Liver (tissue), 9 donors: Measurements from ENCODE around the gene P2RX3. TPM values are rescaled to one million over a fixed set of nuclear protein-coding genes. Genes with fewer than 3 reads are reported as not detected.

Experiments
- DNase-seq: peaks from one replicate; pipeline ENCODE4 v3.0.0-alpha.2; 2017; ENCODE audit warnings: low spot score
- H3K27ac ChIP-seq, 2 donors: one replicate each; pipeline ENCODE4 v1.7.0; 2013; ENCODE audit warnings: inconsistent platforms in 2 of 2, low read length in 2 of 2, control low read depth in 1 of 2, low read depth in 1 of 2, mild to moderate bottlenecking in 1 of 2
- H3K27me3 ChIP-seq, 4 donors: one replicate each; pipeline versions ENCODE4 v1.6.1 to v1.7.0; 2013; ENCODE audit warnings: low read length in 3 of 4, inconsistent platforms in 1 of 4, mild to moderate bottlenecking in 1 of 4, moderate library complexity in 1 of 4; ENCODE audit not compliant: control insufficient read depth in 4 of 4, insufficient read depth in 4 of 4
- H3K36me3 ChIP-seq, 4 donors: one replicate each; pipeline versions ENCODE4 v1.6.1 to v1.7.0; 2013; ENCODE audit warnings: low read length in 3 of 4, mild to moderate bottlenecking in 3 of 4, low read depth in 1 of 4, moderate library complexity in 1 of 4; ENCODE audit not compliant: control insufficient read depth in 4 of 4, insufficient read depth in 3 of 4
- H3K4me1 ChIP-seq, 4 donors: one replicate each; pipeline versions ENCODE4 v1.6.1 to v1.7.0; 2013; ENCODE audit warnings: low read length in 3 of 4, mild to moderate bottlenecking in 3 of 4, moderate library complexity in 1 of 4; ENCODE audit not compliant: control insufficient read depth in 4 of 4, insufficient read depth in 4 of 4
- H3K4me3 ChIP-seq, 3 donors: one replicate each; pipeline versions ENCODE4 v1.6.1 to v1.7.0; 2013; ENCODE audit warnings: low read length in 3 of 3, control low read depth in 1 of 3, low read depth in 1 of 3, mild to moderate bottlenecking in 1 of 3
- H3K9ac ChIP-seq, 2 donors: one replicate each; pipeline ENCODE4 v1.7.0; 2013; ENCODE audit warnings: low read length in 2 of 2, mild to moderate bottlenecking in 2 of 2, moderate library complexity in 2 of 2, control low read depth in 1 of 2, low read depth in 1 of 2
- H3K9me3 ChIP-seq, 4 donors: one replicate each; pipeline versions ENCODE4 v1.6.1 to v1.7.0; 2013; ENCODE audit warnings: low read length in 3 of 4; ENCODE audit not compliant: control insufficient read depth in 4 of 4
- FOXA1 ChIP-seq: IDR thresholded peaks from 2 replicates; pipeline ENCODE4 v1.6.1; 2016; ENCODE audit warnings: antibody characterized with exemption
- HNF4G ChIP-seq: IDR thresholded peaks from 2 replicates; pipeline ENCODE4 v1.6.1; 2016; ENCODE audit warnings: antibody characterized with exemption
- JUND ChIP-seq, 2 donors: IDR thresholded peaks; 2 replicates each; pipeline ENCODE4 v1.6.1; 2016; ENCODE audit warnings: antibody characterized with exemption in 2 of 2
- NR2F2 ChIP-seq: IDR thresholded peaks from 2 replicates; pipeline ENCODE4 v1.6.1; 2016; ENCODE audit warnings: antibody characterized with exemption
- RAD21 ChIP-seq, 2 donors: IDR thresholded peaks; 2 replicates each; pipeline ENCODE4 v1.6.1; 2016; ENCODE audit warnings: antibody characterized with exemption in 2 of 2, mild to moderate bottlenecking in 2 of 2
- RXRA ChIP-seq, 2 donors: IDR thresholded peaks; 2 replicates each; pipeline ENCODE4 v1.6.1; 2017 to 2018; ENCODE audit warnings: antibody characterized with exemption in 2 of 2, mild to moderate bottlenecking in 1 of 2
- SP1 ChIP-seq: IDR thresholded peaks from 2 replicates; pipeline ENCODE4 v1.6.1; 2018; ENCODE audit warnings: antibody characterized with exemption, mild to moderate bottlenecking
- TAF1 ChIP-seq: conservative IDR thresholded peaks from 2 replicates; pipeline ENCODE4 v1.6.1; 2016; ENCODE audit warnings: antibody characterized with exemption, mild to moderate bottlenecking
- YY1 ChIP-seq: IDR thresholded peaks from 2 replicates; pipeline ENCODE4 v1.6.1; 2016; ENCODE audit warnings: antibody characterized with exemption, mild to moderate bottlenecking
- WGBS: extraction: QIAGEN DNeasy Blood & Tissue Kit; methylation state at CpG from one replicate; pipeline ENCODE4 v1.1.7; 2013; 5-methylcytosine and 5-hydroxymethylcytosine counted together
- polyA plus RNA-seq, 2 donors: library from polyadenylated mRNA; stranded (reverse) in 1 of 2; unstranded in 1 of 2; fragments of 200-250 nt in 1 of 2; fragments of >200 nt in 1 of 2; fragmentation: Nextera tagmentation in 1 of 2; extraction: Ambion mirVana in 1 of 2; gene quantifications; one replicate each; pipeline versions ENCODE4 v1.2.1 to v1.2.3, GENCODE V29; 2013 to 2015
- total RNA-seq, 2 donors: library from RNA; depleted of rRNA; stranded (reverse); fragments of >200 nt; gene quantifications; one replicate each; pipeline ENCODE4 v1.2.3, GENCODE V29; 2014
- TF ChIP-seq, protein P1 (sequence below): IDR thresholded peaks from 2 replicates; pipeline ENCODE4 v1.6.1; 2016; ENCODE audit warnings: antibody characterized with exemption
- TF ChIP-seq, protein P2 (sequence below): IDR thresholded peaks from 2 replicates; pipeline ENCODE4 v1.6.1; 2016; ENCODE audit warnings: antibody characterized with exemption, mild to moderate bottlenecking
- TF ChIP-seq, protein P3 (sequence below): fragments of 150-350 bp; IDR thresholded peaks from 2 replicates; pipeline ENCODE4 v1.5.1; 2017; ENCODE audit warnings: improper control_type of control experiment, low read depth, low read length; ENCODE audit not compliant: missing input control
- donor health status: healthy.
- donor health status: healthy.
- donor health status: healthy.
- donor health status: healthy.
- donor health status: healthy.

The P2RX3 gene
- total and polyA plus RNA-seq, 4 donors = 0.18 to 0.33 (median 0.23) TPM

DNA sequence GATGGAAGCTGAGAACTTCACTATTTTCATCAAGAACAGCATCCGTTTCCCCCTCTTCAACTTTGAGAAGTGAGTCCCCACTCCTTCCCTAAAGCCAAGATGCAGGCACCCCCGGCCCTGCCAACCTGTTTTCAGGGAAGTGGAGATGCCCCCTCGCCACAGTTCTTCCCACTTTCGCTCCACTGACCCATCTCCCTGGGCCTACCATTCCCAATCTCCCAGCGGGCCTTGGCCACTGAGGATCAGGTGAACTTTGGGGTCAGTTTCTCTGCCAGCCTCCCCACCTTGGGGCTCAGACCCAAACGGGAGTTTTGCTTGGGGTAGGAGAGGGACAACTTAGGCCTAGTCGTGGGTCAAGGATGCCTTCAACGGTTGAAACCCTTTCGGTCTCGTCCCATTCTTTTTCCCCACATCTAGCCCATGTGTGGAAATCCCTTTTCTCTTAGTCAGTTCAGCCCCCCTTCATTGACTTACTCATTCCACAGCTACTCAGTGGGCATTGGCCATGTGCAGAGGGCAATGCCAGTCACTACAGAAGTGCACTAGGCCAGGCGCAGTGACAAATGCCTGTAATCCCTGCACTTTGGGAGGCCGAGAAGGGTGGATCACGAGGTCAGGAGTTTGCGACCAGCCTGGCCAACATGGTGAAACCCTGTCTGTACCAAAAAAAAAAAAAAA lies 10.6 kb downstream of the P2RX3 start:
- no peak for DNase-seq
- H3K4me3 ChIP-seq = no peak overlapping the region
- H3K9ac ChIP-seq = no peak overlapping the region
- H3K9me3 ChIP-seq = peaks cover 0 to 2% (median 0%) of the 10 kb centered on the region in 4 donors
- no peak overlapping the region for H3K27ac ChIP-seq
- WGBS = 93% methylated on average over 14 of the region's 14 CpGs
- H3K27me3 ChIP-seq = no peaks in the 10 kb centered on the region
- no peaks in the 10 kb centered on the region for H3K36me3 ChIP-seq
- H3K4me1 ChIP-seq = peaks cover 0 to 11% (median 5%) of the 10 kb centered on the region in 4 donors
- TF ChIP-seq YY1 = no peak
- TF ChIP-seq JUND (IDR thresholded peaks at IDR 0.05) = no peak
- no peak for TF ChIP-seq HNF4G
- TF ChIP-seq, protein P1, sequence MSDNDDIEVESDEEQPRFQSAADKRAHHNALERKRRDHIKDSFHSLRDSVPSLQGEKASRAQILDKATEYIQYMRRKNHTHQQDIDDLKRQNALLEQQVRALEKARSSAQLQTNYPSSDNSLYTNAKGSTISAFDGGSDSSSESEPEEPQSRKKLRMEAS = no peak
- TF ChIP-seq, protein P2, sequence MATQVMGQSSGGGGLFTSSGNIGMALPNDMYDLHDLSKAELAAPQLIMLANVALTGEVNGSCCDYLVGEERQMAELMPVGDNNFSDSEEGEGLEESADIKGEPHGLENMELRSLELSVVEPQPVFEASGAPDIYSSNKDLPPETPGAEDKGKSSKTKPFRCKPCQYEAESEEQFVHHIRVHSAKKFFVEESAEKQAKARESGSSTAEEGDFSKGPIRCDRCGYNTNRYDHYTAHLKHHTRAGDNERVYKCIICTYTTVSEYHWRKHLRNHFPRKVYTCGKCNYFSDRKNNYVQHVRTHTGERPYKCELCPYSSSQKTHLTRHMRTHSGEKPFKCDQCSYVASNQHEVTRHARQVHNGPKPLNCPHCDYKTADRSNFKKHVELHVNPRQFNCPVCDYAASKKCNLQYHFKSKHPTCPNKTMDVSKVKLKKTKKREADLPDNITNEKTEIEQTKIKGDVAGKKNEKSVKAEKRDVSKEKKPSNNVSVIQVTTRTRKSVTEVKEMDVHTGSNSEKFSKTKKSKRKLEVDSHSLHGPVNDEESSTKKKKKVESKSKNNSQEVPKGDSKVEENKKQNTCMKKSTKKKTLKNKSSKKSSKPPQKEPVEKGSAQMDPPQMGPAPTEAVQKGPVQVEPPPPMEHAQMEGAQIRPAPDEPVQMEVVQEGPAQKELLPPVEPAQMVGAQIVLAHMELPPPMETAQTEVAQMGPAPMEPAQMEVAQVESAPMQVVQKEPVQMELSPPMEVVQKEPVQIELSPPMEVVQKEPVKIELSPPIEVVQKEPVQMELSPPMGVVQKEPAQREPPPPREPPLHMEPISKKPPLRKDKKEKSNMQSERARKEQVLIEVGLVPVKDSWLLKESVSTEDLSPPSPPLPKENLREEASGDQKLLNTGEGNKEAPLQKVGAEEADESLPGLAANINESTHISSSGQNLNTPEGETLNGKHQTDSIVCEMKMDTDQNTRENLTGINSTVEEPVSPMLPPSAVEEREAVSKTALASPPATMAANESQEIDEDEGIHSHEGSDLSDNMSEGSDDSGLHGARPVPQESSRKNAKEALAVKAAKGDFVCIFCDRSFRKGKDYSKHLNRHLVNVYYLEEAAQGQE = no peak
- no peak for TF ChIP-seq FOXA1
- no peak for TF ChIP-seq NR2F2
- no peak for TF ChIP-seq TAF1
- TF ChIP-seq, protein P3, sequence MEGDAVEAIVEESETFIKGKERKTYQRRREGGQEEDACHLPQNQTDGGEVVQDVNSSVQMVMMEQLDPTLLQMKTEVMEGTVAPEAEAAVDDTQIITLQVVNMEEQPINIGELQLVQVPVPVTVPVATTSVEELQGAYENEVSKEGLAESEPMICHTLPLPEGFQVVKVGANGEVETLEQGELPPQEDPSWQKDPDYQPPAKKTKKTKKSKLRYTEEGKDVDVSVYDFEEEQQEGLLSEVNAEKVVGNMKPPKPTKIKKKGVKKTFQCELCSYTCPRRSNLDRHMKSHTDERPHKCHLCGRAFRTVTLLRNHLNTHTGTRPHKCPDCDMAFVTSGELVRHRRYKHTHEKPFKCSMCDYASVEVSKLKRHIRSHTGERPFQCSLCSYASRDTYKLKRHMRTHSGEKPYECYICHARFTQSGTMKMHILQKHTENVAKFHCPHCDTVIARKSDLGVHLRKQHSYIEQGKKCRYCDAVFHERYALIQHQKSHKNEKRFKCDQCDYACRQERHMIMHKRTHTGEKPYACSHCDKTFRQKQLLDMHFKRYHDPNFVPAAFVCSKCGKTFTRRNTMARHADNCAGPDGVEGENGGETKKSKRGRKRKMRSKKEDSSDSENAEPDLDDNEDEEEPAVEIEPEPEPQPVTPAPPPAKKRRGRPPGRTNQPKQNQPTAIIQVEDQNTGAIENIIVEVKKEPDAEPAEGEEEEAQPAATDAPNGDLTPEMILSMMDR = no peak
- TF ChIP-seq SP1 = no peak

DNA sequence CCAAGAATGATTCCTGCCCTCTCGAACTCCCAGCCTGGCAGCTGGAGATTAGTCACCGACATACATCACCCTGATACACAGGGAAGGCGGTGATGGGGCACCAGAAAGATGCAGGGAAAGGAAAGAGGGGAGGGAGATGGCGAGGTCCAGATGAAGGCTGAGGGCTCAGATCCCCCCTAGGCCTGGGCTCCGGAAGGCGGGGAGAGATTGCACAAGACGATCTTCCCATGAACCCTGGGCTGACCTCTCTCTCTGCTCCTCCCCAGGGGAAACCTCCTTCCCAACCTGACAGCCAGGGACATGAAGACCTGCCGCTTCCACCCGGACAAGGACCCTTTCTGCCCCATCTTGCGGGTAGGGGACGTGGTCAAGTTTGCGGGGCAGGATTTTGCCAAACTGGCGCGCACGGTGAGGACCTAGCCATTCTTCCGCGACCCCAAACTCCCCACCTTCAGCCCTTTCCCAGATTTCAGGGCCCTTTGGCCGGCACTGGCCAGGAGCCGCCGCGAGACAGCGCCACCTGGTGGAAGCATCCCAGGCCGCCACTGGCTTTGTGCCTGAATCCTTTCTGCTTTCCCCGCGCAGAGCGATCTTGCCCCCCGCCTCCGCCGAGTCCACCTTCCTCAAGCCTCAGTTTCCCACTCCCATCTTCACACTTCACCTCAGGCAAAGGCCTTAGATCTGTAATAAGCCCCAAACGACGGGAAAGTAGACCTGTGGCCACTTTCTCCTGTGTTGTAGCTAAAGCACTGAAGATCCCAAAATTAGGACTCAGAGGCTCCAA lies 11.5 kb downstream of the P2RX3 start:
- DNase-seq = peak; percentile 86
- no peaks in the 10 kb centered on the region for H3K36me3 ChIP-seq
- peaks cover 0 to 2% (median 0%) of the 10 kb centered on the region in 4 donors for H3K9me3 ChIP-seq
- TF ChIP-seq, protein P3 = peak; percentile 77
- TF ChIP-seq NR2F2 = peak; percentile 20
- TF ChIP-seq FOXA1 = no peak
- peak in 1 of 2 donors; percentile 49 for TF ChIP-seq RXRA (IDR thresholded peaks at IDR 0.05)
- peak; percentile 64 to 79 for TF ChIP-seq RAD21 (IDR thresholded peaks at IDR 0.05)
- no peak for TF ChIP-seq HNF4G
- H3K4me3 ChIP-seq = no peak overlapping the region
- no peak overlapping the region for H3K27ac ChIP-seq
- no peaks in the 10 kb centered on the region for H3K27me3 ChIP-seq
- H3K4me1 ChIP-seq = peaks cover 0 to 11% (median 5%) of the 10 kb centered on the region in 4 donors
- no peak overlapping the region for H3K9ac ChIP-seq
- WGBS = 22% methylated on average over 31 of the region's 31 CpGs
